Stimulated activated naive CD8-positive, alpha-beta T cell treated with anti-CD3 and anti-CD28 coated beads, Interleukin-15, Interleukin-2, amounts not matched to agents 100 ng/mL and 50 ng/mL, for 24 hours (primary cell): Measurements from ENCODE around the gene MSMB.
"Not testable (repeated sequence)": the region's sequence is repeated elsewhere in the genome, so short reads cannot be mapped to it uniquely, and the experiment has no call there.

ENCODE experiments used
- H3K27ac Mint-ChIP-seq: one replicate; pipeline ENCODE4 v1.8.0; 2021; ENCODE audit warnings: mild to moderate bottlenecking, mixed read lengths
- H3K27me3 Mint-ChIP-seq: one replicate; pipeline ENCODE4 v1.8.0; 2021; ENCODE audit warnings: mixed read lengths
- H3K36me3 Mint-ChIP-seq: one replicate; pipeline ENCODE4 v1.8.0; 2021; ENCODE audit warnings: low read depth, mixed read lengths
- H3K4me1 Mint-ChIP-seq: one replicate; pipeline ENCODE4 v1.8.0; 2021; ENCODE audit warnings: low read depth, mixed read lengths
- H3K4me3 Mint-ChIP-seq: one replicate; pipeline ENCODE4 v1.8.0; 2021; ENCODE audit warnings: mild to moderate bottlenecking, mixed read lengths
- H3K9me3 Mint-ChIP-seq: one replicate; pipeline ENCODE4 v1.8.0; 2021; ENCODE audit warnings: mixed read lengths

Gene MSMB

GRCh38 chr10:46046261-46046660 lies at the start of gene MSMB:
MSMB (minus strand) TSS chr10:46046269; CDS start chr10:46046237, 32 bp downstream.
- Mint-ChIP-seq H3K27me3 (no peaks in the 10 kb centered on the region), H3K36me3 (no peaks in the 10 kb centered on the region), H3K4me3 (no peak within 1 kb of the TSS), H3K27ac (no peak within 1 kb of the TSS), H3K4me1 (no peaks in the 10 kb centered on the region), H3K9me3 (no peaks in the 10 kb centered on the region)

GRCh38 chr10:46094931-46095750 lies 49.1 kb upstream of the MSMB start:
- H3K36me3 Mint-ChIP-seq = no peaks in the 10 kb centered on the region
- no peaks in the 10 kb centered on the region for H3K27me3 Mint-ChIP-seq
- no peaks in the 10 kb centered on the region for H3K9me3 Mint-ChIP-seq
- H3K27ac Mint-ChIP-seq = peak overlapping the region; percentile 79
- peaks cover 5% of the 10 kb centered on the region for H3K4me1 Mint-ChIP-seq
- H3K4me3 Mint-ChIP-seq = peak overlapping the region; percentile 37

- H3K4me1 Mint-ChIP-seq = peaks cover 5% of the 10 kb centered on the region
- H3K36me3 Mint-ChIP-seq = no peaks in the 10 kb centered on the region
- no peak overlapping the region for H3K27ac Mint-ChIP-seq
- no peaks in the 10 kb centered on the region for H3K27me3 Mint-ChIP-seq
- H3K9me3 Mint-ChIP-seq = no peaks in the 10 kb centered on the region
- H3K4me3 Mint-ChIP-seq = no peak overlapping the region
Observed at GRCh38 chr10:46094197-46094500, 48.1 kb upstream of the MSMB start.

GRCh38 chr10:46093316-46094196 lies 47.5 kb upstream of the MSMB start:
- H3K27me3 Mint-ChIP-seq, H3K27ac Mint-ChIP-seq, H3K4me3 Mint-ChIP-seq, H3K4me1 Mint-ChIP-seq, H3K9me3 Mint-ChIP-seq, H3K36me3 Mint-ChIP-seq: not testable (repeated sequence)

GRCh38 chr10:46092524-46093081 lies 46.5 kb upstream of the MSMB start:
- H3K27me3 Mint-ChIP-seq = no peaks in the 10 kb centered on the region
- peaks cover 5% of the 10 kb centered on the region for H3K4me1 Mint-ChIP-seq
- no peak overlapping the region for H3K27ac Mint-ChIP-seq
- H3K9me3 Mint-ChIP-seq = no peaks in the 10 kb centered on the region
- no peaks in the 10 kb centered on the region for H3K36me3 Mint-ChIP-seq
- H3K4me3 Mint-ChIP-seq = no peak overlapping the region

GRCh38 chr10:46091828-46092523 lies 45.9 kb upstream of the MSMB start:
- Mint-ChIP-seq H3K4me3 (no peak overlapping the region), H3K4me1 (peaks cover 5% of the 10 kb centered on the region), H3K9me3 (no peaks in the 10 kb centered on the region), H3K27ac (no peak overlapping the region), H3K27me3 (no peaks in the 10 kb centered on the region), H3K36me3 (no peaks in the 10 kb centered on the region)

- Mint-ChIP-seq H3K4me3 (no peak overlapping the region), H3K4me1 (peaks cover 5% of the 10 kb centered on the region), H3K27me3 (no peaks in the 10 kb centered on the region), H3K27ac (no peak overlapping the region), H3K36me3 (no peaks in the 10 kb centered on the region), H3K9me3 (no peaks in the 10 kb centered on the region)
Observed at GRCh38 chr10:46091080-46091827, 45.2 kb upstream of the MSMB start.

GRCh38 chr10:46090258-46090812 lies 44.3 kb upstream of the MSMB start:
- no peaks in the 10 kb centered on the region for H3K9me3 Mint-ChIP-seq
- no peak overlapping the region for H3K4me3 Mint-ChIP-seq
- no peaks in the 10 kb centered on the region for H3K36me3 Mint-ChIP-seq
- no peak overlapping the region for H3K27ac Mint-ChIP-seq
- H3K4me1 Mint-ChIP-seq = peaks cover 5% of the 10 kb centered on the region
- H3K27me3 Mint-ChIP-seq = no peaks in the 10 kb centered on the region

GRCh38 chr10:46087381-46087780 lies 41.3 kb upstream of the MSMB start:
- H3K27me3 Mint-ChIP-seq, H3K27ac Mint-ChIP-seq, H3K36me3 Mint-ChIP-seq, H3K4me1 Mint-ChIP-seq, H3K9me3 Mint-ChIP-seq, H3K4me3 Mint-ChIP-seq: not testable (repeated sequence)

- Mint-ChIP-seq H3K27ac (no peak overlapping the region), H3K9me3 (no peaks in the 10 kb centered on the region), H3K4me3 (no peak overlapping the region), H3K27me3 (no peaks in the 10 kb centered on the region), H3K4me1 (peaks cover 7% of the 10 kb centered on the region), H3K36me3 (no peaks in the 10 kb centered on the region)
Observed at GRCh38 chr10:46084321-46085165, 38.5 kb upstream of the MSMB start.

- no peak overlapping the region for H3K27ac Mint-ChIP-seq
- H3K4me1 Mint-ChIP-seq = peaks cover 21% of the 10 kb centered on the region
- H3K36me3 Mint-ChIP-seq = no peaks in the 10 kb centered on the region
- H3K9me3 Mint-ChIP-seq = no peaks in the 10 kb centered on the region
- H3K4me3 Mint-ChIP-seq = no peak overlapping the region
- H3K27me3 Mint-ChIP-seq = no peaks in the 10 kb centered on the region
Observed at GRCh38 chr10:46080886-46081285, 34.8 kb upstream of the MSMB start.

- Mint-ChIP-seq H3K4me1 (peaks cover 21% of the 10 kb centered on the region), H3K27me3 (no peaks in the 10 kb centered on the region), H3K36me3 (no peaks in the 10 kb centered on the region), H3K4me3 (no peak overlapping the region), H3K27ac (no peak overlapping the region), H3K9me3 (no peaks in the 10 kb centered on the region)
Observed at GRCh38 chr10:46079831-46080585, 33.9 kb upstream of the MSMB start.
